Measurements from ENCODE around the gene CDH6.

CDH6 gene

GRCh38 chr5:31204958-31205357 is 11.5 kb downstream of the CDH6 start:
- no peak for DNase-seq

- no peak for DNase-seq
Observed at GRCh38 chr5:31208043-31208442, 14.6 kb downstream of the CDH6 start.

GRCh38 chr5:31209334-31209733 is 15.8 kb downstream of the CDH6 start:
- DNase-seq, result no peak

GRCh38 chr5:31211098-31211497 is 17.6 kb downstream of the CDH6 start:
- no peak for DNase-seq

GRCh38 chr5:31213257-31213656 is 19.8 kb downstream of the CDH6 start:
- DNase-seq, result no peak

- DNase-seq, result no peak
Observed at GRCh38 chr5:31213705-31214121, 20.2 kb downstream of the CDH6 start.

- no peak for DNase-seq
Observed at GRCh38 chr5:31214229-31214628, 20.7 kb downstream of the CDH6 start.

GRCh38 chr5:31215236-31215635 is 21.8 kb downstream of the CDH6 start:
- DNase-seq, result no peak

GRCh38 chr5:31217446-31217845 is 24.0 kb downstream of the CDH6 start:
- no peak for DNase-seq

GRCh38 chr5:31218978-31219377 is 25.5 kb downstream of the CDH6 start:
- DNase-seq, result no peak

- DNase-seq, result no peak
Observed at GRCh38 chr5:31221001-31221400, 27.5 kb downstream of the CDH6 start.

GRCh38 chr5:31225118-31225517 is 31.6 kb downstream of the CDH6 start:
- no peak for DNase-seq

- no peak for DNase-seq
Observed at GRCh38 chr5:31225613-31226012, 32.1 kb downstream of the CDH6 start.

- no peak for DNase-seq
Observed at GRCh38 chr5:31226651-31227050, 33.2 kb downstream of the CDH6 start.

GRCh38 chr5:31229266-31229665 is 35.8 kb downstream of the CDH6 start:
- DNase-seq, result no peak

- no peak for DNase-seq
Observed at GRCh38 chr5:31231177-31231838, 37.8 kb downstream of the CDH6 start.

- no peak for DNase-seq
Observed at GRCh38 chr5:31232273-31232888, 38.9 kb downstream of the CDH6 start.

GRCh38 chr5:31235381-31235780 is 41.9 kb downstream of the CDH6 start:
- DNase-seq, result no peak

GRCh38 chr5:31236339-31236738 is 42.9 kb downstream of the CDH6 start:
- DNase-seq, result no peak

- DNase-seq, result no peak
Observed at GRCh38 chr5:31237174-31237573, 43.7 kb downstream of the CDH6 start.

GRCh38 chr5:31238497-31238896 is 45.0 kb downstream of the CDH6 start:
- DNase-seq, result no peak

- no peak for DNase-seq
Observed at GRCh38 chr5:31244921-31245320, 51.4 kb downstream of the CDH6 start.

GRCh38 chr5:31247381-31247780 is 53.9 kb downstream of the CDH6 start:
- no peak for DNase-seq

GRCh38 chr5:31250201-31250600 is 56.7 kb downstream of the CDH6 start:
- no peak for DNase-seq

GRCh38 chr5:31251032-31251431 is 57.5 kb downstream of the CDH6 start:
- no peak for DNase-seq
